IMR-90 (cell line): ENCODE measurements around the gene ST3GAL4.

ENCODE experiments used
- BHLHE40 ChIP-seq: fragments of 150-350 bp; IDR thresholded peaks from 2 replicates; pipeline ENCODE4 v1.6.1; 2016; ENCODE audit warnings: mild to moderate bottlenecking, low read depth, low read length
- CEBPB ChIP-seq: IDR thresholded peaks from 2 replicates; pipeline ENCODE4 v1.6.1; 2012; ENCODE audit warnings: low read depth, low read length, improper control_type of control experiment
- MAFK ChIP-seq: IDR thresholded peaks from 2 replicates; pipeline ENCODE4 v1.6.1; 2012; ENCODE audit warnings: low read depth, low read length, improper control_type of control experiment
- MXI1 ChIP-seq: IDR thresholded peaks from 2 replicates; pipeline ENCODE4 v1.6.1; 2012; ENCODE audit warnings: low read depth, mild to moderate bottlenecking, low read length, moderate library complexity, borderline replicate concordance
- NFE2L2 ChIP-seq: fragments of 150-350 bp; IDR thresholded peaks from 2 replicates; pipeline ENCODE4 v1.6.1; 2016; ENCODE audit warnings: low read depth, mild to moderate bottlenecking, low read length
- POLR2A ChIP-seq: IDR thresholded peaks from 2 replicates; pipeline ENCODE4 v1.6.1; 2012; ENCODE audit warnings: mild to moderate bottlenecking, low read depth, low read length
- RAD21 ChIP-seq: IDR thresholded peaks from 2 replicates; pipeline ENCODE4 v1.6.1; 2012; ENCODE audit warnings: low read length, improper control_type of control experiment
- RCOR1 ChIP-seq: IDR thresholded peaks from 2 replicates; pipeline ENCODE4 v1.6.1; 2012; ENCODE audit warnings: mild to moderate bottlenecking, low read length, improper control_type of control experiment; ENCODE audit not compliant: insufficient replicate concordance
- RFX5 ChIP-seq: IDR thresholded peaks from 2 replicates; pipeline ENCODE4 v1.8.0; 2012; ENCODE audit warnings: low read depth, mild to moderate bottlenecking, low read length, moderate library complexity
- SMC3 ChIP-seq: fragments of 150-350 bp; IDR thresholded peaks from 2 replicates; pipeline ENCODE4 v1.6.1; 2016; ENCODE audit warnings: low read depth, mild to moderate bottlenecking, antibody characterized with exemption, low read length, moderate library complexity
- TF ChIP-seq, protein P1 (sequence below): conservative IDR thresholded peaks from 2 replicates; pipeline ENCODE4 v1.5.1; 2012; ENCODE audit warnings: mild to moderate bottlenecking, low read depth, low read length, improper control_type of control experiment

DNA sequence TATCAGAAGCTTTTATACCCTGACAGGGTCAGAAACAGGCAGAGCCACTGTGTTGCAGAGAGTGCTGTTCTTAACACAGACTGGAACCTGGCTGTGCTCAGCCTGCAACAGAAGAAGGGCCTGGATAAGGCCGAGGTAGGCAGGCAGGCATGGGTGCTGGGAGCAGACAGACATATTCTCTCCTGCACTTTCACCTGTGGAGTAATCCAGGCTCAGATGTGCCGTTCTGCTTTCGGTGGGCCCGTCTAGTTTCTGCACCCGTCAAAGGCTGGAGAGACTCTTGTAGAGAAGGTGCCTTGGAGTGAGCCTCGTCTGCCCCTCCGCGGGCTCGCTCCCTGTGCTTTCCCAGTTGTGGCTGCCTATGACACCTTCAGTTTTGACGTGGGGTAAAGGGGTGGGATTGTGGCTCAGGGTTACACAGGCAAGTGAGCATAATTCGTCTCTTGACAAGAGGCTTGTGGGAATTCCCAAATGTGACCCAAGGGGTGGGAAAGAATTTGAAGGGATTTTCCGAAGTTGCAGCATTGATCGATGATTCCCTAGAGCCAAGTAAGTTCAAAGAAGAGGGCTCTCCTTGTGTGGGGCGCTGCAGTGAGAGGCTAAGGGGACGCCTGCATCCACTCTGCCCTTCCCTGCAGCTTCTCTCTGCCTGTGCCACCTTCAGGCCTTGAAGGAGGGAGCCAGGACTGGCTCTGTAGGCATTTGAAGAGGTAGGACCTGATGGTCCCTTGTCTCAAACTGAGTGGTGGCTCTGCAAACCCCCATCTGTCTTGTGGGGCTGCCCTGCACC is 16.2 kb upstream of the ST3GAL4 start:
- no peak for TF ChIP-seq POLR2A
- no peak for TF ChIP-seq RAD21
- TF ChIP-seq NFE2L2: no peak
- TF ChIP-seq MAFK: no peak
- TF ChIP-seq, protein P1, sequence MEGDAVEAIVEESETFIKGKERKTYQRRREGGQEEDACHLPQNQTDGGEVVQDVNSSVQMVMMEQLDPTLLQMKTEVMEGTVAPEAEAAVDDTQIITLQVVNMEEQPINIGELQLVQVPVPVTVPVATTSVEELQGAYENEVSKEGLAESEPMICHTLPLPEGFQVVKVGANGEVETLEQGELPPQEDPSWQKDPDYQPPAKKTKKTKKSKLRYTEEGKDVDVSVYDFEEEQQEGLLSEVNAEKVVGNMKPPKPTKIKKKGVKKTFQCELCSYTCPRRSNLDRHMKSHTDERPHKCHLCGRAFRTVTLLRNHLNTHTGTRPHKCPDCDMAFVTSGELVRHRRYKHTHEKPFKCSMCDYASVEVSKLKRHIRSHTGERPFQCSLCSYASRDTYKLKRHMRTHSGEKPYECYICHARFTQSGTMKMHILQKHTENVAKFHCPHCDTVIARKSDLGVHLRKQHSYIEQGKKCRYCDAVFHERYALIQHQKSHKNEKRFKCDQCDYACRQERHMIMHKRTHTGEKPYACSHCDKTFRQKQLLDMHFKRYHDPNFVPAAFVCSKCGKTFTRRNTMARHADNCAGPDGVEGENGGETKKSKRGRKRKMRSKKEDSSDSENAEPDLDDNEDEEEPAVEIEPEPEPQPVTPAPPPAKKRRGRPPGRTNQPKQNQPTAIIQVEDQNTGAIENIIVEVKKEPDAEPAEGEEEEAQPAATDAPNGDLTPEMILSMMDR: no peak
- peak; percentile 37; the same call in 1 of the 2 replicates for TF ChIP-seq CEBPB
- TF ChIP-seq RCOR1: no peak
- TF ChIP-seq RFX5: no peak
- no peak for TF ChIP-seq MXI1
- TF ChIP-seq SMC3: no peak
- TF ChIP-seq BHLHE40: no peak
